NCI-H2196 (cell line): ENCODE results near the gene ANKRD34A.
"Not testable (repeated sequence)": the region's sequence is repeated elsewhere in the genome, so short reads cannot be mapped to it uniquely, and the experiment has no call there.

ENCODE experiments used
- DNase-seq: peaks from one replicate; lab custom pipeline; 2025; ENCODE audit not compliant: unreplicated experiment; lab: John Stamatoyannopoulos, UW

Gene ANKRD34A

GRCh38 chr1:145949219-145949618, 15.2 kb downstream of the ANKRD34A start:
- DNase-seq = no peak

GRCh38 chr1:145947551-145947950, 16.8 kb downstream of the ANKRD34A start:
- DNase-seq = no peak

- no peak for DNase-seq
These were observed 17.8 kb downstream of the ANKRD34A start for GRCh38 chr1:145946477-145946986.

GRCh38 chr1:145944532-145944931, 19.8 kb downstream of the ANKRD34A start:
- no peak for DNase-seq

- DNase-seq = no peak
These were observed 21.5 kb downstream of the ANKRD34A start for GRCh38 chr1:145942871-145943270.

DNA sequence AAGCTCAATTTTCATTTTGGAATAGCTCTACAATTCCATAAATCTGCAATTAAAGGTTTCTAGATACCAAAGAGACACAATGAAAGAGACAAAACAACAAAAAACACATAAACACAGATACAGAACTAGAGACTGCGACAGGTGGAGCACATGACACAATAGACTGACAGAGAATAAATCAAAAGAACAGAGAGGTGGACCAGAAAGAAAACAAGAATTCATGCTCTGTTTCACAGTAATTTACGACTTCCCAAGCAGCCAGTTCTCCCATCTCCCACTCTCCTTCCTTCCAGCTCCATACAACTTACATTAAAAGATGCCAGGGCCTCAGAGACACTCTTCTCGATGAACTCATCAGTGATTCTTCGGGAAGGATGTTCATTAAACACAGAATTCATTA, 22.0 kb downstream of the ANKRD34A start:
- DNase-seq = no peak

GRCh38 chr1:145937436-145937835, 26.9 kb downstream of the ANKRD34A start:
- DNase-seq = no peak

- no peak for DNase-seq
These were observed 28.1 kb downstream of the ANKRD34A start for GRCh38 chr1:145936247-145936646.

DNA sequence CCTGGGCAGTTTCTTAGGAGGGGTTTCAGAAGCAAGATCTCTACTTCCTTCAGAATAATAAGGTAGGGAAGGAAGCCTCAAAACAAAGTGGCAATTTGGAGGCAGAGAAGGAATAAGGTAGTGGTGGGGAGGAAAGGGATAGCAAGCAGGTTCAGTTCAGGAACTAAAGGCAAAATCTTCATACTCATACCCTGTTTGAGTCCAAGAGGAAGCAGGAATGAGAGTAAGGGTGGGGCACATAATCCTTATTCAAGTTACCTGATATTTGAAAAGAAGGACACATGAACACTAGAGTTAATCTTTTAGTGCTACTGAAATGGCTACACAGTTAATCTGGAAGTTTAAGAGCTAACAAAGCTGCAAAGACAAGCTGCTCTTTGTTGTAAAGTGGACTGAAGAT, 28.7 kb downstream of the ANKRD34A start:
- no peak for DNase-seq

- not testable (repeated sequence) for DNase-seq
These were observed 31.8 kb downstream of the ANKRD34A start for GRCh38 chr1:145932522-145933009.

GRCh38 chr1:145927916-145928643, 36.3 kb downstream of the ANKRD34A start:
- no peak for DNase-seq

GRCh38 chr1:145927063-145927886, 37.1 kb downstream of the ANKRD34A start, which contains the start of gene RBM8A:
RBM8A (minus strand) TSS chr1:145927484; CDS start chr1:145927426, 58 bp downstream.
- peak; percentile 95 for DNase-seq

DNA sequence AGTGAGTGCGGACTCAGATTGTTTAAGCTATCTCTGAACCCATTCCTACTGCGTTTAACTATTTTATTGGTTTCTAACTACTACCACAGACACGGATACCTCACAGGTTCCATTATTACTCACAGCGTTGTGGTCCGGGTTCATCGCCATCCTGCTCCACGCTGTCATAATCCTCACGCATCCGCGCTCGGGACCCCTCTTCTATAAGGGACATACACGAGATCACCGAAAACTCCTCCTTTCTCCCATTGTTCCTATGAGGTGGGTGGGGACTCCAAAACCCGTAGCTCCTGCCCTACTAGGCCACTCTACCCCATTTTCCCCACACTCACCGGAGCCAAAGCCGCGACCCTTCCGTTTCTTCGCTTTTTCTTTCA, 37.7 kb downstream of the ANKRD34A start:
- DNase-seq = no peak

GRCh38 chr1:145922266-145922665, 42.1 kb downstream of the ANKRD34A start:
- DNase-seq = no peak

DNA sequence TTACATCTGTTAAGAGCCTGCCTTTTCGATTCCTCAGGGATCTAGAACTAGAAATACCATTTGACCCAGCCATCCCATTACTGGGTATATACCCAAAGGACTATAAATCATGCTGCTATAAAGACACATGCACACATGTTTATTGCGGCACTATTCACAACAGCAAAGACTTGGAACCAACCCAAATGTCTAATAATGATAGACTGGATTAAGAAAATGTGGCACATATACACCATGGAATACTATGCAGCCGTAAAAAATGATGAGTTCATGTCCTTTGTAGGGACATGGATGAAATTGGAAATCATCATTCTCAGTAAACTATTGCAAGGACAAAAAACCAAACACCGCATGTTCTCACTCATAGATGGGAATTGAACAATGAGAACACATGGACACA, 44.1 kb downstream of the ANKRD34A start:
- not testable (repeated sequence) for DNase-seq

- peak; percentile 48 for DNase-seq
These were observed 45.1 kb downstream of the ANKRD34A start for GRCh38 chr1:145918992-145919939.

DNA sequence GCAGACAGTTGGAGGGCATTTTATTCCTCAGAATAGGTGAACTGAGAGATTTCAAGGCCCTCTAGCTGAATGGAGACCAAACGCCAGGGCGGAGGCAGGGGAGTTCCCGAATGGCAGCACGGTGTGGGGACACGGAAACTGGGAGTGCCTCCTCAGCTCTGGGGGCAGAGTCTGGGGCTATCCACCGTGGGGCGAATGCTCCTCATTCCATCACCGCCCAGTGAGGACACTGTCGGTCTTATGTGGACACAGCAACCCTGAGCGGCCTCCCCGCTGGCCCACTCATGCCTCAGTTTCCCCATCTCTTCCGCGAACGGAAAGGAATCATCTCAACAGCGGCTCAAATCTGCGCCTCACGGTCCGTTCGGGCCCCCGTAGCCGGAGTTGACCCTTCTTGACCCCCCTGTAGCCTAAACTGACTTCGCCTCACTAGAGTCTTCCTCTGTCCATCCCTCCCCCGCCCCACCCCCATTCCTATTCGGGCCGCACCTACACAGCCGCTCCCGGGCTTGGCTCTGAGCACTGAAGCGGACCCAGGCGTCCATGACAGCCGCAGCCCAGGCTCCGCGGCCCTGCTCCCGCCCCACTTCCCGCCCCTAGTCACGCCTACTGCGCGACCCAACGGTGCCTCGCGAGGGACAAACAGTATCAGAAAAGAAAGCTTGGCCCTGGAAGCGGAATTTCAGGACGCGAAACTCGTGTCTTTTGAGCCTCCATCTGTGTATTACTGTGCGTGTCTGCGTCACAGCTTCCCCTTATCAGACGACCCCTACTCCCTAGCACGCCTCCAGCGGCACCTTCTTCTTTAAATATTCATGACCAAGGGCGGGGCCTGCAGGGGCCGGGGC, 46.0 kb downstream of the ANKRD34A start, which contains the start of gene PEX11B:
Gene PEX11B, minus strand, starts transcription at position 574 of the 848 bp plus-strand sequence. Its CDS starts 29 bp downstream, at position 545.
- peak; percentile 91 for DNase-seq

DNA sequence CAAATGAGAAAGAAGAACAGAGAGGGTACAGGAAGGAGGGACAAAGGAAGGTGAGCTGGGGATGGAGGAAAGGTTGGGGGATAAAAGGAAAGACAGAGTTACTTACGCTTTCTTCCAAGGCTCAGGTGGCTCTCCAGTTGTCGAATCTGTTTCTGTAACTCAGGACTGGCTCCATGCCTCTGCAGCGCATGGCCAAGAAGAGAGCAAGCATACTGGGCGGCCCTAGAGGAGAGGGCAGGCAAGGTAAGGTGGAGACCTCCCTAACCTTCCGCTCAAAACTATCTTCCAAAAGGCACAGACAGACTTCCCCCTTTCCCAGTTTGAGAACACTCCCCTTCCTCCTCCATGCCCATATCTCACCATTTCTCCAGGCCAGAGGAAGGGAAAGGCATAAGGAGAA, 46.8 kb downstream of the ANKRD34A start:
- no peak for DNase-seq

GRCh38 chr1:145916745-145917144, 47.6 kb downstream of the ANKRD34A start:
- no peak for DNase-seq
